ENCODE measurements around the gene PSMD14. TPM values are rescaled to one million over a fixed set of nuclear protein-coding genes. Genes with fewer than 3 reads are reported as not detected.

The PSMD14 gene
- polyA plus RNA-seq, 1 donor: 61.8 TPM

DNA sequence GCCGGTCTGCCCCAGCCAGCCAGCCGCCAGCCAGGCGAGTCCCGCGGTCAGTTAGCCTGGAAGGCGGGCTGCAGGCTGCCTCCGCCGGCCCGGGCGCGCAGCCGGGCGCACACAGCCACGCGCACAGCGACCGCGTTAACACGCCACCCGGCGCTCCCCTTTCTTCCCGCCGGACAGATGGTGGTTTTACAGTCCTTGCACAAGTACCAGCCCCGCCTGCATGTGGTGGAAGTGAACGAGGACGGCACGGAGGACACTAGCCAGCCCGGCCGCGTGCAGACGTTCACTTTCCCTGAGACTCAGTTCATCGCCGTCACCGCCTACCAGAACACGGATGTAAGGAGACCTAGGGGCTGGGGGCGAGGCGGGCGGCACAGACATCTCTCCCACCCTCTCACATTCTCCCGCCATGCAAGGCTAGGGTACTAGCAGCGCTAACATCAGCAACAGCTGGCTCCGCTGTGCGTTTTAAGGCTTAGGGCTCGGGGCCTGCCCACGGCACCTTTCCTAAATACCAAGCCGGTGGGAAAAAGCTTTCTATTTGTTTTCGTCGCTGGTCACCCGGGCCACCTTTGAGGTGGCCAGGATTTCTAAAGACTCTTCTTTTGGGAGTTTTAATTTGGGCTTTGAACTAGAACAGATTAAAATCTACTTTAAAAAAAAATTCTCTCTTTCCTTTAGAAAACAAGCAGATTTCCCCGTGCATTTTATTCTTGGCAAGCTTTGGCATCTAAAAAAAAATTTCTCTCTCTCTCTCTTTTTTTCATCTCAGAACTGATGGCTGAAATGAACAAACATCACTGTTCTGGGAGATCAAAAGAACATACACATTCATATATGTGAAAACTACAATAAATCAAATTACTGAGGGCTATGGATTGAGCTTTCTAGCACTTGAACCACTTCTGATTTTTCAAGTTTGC lies 110.8 kb downstream of the PSMD14 start:
- DNase-seq: no peak

DNA sequence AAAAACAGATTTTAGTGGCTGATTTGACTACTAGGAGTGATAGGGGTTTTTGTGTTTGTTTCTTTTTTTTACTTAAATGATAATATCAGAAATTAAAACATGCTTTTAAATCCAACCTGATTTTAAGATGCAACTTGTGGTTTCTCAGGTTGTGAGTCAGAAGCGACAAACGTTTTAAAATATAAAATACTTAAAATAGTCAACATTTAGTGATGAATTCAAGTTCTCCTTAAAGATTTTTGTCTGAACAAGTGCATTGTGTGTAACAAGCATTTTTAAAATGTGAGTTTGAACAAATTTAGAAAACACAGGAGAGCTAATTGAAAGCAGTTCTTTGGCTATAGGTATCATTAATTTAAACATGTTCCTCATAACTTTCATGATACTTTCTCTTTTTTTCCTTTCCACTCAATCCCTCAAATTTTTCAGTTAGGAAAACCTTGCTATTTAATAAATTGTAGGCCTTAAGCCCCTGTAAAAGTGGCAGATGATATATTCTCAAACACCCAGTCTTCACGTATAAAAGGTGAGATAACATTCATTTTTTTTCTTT lies 111.5 kb downstream of the PSMD14 start:
- DNase-seq: no peak

GRCh38 chr2:161420406-161421074 lies 112.3 kb downstream of the PSMD14 start:
- DNase-seq: no peak

GRCh38 chr2:161421686-161422085 lies 113.5 kb downstream of the PSMD14 start:
- DNase-seq: no peak

GRCh38 chr2:161422816-161423403 lies 114.7 kb downstream of the PSMD14 start:
- no peak for DNase-seq

DNA sequence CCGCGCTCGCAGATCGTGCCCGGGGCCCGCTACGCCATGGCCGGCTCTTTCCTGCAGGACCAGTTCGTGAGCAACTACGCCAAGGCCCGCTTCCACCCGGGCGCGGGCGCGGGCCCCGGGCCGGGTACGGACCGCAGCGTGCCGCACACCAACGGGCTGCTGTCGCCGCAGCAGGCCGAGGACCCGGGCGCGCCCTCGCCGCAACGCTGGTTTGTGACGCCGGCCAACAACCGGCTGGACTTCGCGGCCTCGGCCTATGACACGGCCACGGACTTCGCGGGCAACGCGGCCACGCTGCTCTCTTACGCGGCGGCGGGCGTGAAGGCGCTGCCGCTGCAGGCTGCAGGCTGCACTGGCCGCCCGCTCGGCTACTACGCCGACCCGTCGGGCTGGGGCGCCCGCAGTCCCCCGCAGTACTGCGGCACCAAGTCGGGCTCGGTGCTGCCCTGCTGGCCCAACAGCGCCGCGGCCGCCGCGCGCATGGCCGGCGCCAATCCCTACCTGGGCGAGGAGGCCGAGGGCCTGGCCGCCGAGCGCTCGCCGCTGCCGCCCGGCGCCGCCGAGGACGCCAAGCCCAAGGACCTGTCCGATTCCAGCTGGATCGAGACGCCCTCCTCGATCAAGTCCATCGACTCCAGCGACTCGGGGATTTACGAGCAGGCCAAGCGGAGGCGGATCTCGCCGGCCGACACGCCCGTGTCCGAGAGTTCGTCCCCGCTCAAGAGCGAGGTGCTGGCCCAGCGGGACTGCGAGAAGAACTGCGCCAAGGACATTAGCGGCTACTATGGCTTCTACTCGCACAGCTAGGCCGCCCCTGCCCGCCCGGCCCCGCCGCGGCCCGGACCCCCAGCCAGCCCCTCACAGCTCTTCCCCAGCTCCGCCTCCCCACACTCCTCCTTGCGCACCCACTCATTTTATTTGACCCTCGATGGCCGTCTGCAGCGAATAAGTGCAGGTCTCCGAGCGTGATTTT lies 115.5 kb downstream of the PSMD14 start:
- DNase-seq: no peak

DNA sequence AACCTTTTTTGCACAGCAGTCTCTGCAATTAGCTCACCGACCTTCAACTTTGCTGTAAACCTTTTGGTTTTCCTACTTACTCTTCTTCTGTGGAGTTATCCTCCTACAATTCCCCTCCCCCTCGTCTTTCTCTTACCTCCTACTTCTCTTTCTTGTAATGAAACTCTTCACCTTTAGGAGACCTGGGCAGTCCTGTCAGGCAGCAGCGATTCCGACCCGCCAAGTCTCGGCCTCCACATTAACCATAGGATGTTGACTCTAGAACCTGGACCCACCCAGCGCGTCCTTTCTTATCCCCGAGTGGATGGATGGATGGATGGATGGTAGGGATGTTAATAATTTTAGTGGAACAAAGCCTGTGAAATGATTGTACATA lies 116.2 kb downstream of the PSMD14 start:
- no peak for DNase-seq

DNA sequence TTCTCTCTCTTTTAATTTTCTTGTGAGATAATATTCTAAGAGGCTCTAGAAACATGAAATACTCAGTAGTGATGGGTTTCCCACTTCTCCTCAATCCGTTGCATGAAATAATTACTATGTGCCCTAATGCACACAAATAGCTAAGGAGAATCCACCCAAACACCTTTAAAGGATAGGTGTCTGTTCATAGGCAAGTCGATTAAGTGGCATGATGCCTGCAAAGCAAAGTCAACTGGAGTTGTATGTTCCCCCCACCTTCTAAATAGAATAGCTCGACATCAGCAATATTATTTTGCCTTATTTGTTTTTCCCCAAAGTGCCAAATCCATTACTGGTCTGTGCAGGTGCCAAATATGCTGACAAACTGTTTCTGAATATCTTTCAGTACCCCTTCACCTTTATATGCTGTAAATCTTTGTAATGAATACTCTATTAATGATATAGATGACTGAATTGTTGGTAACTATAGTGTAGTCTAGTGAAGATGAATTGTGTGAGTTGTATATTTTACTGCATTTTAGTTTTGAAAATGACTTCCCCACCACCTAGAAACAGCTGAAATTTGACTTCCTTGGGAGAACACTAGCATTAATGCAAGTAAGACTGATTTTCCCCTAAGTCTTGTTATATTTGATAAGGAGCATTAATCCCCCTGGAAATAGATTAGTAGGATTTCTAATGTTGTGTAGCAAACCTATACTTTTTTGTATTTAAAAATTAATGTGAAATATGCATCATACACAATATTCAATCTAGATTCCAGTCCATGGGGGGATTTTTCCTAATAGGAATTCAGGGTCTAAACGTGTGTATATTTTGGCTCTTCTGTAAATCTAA lies 116.9 kb downstream of the PSMD14 start:
- DNase-seq: no peak

- DNase-seq: no peak
Measured at GRCh38 chr2:161425728-161426454, 117.7 kb downstream of the PSMD14 start.

DNA sequence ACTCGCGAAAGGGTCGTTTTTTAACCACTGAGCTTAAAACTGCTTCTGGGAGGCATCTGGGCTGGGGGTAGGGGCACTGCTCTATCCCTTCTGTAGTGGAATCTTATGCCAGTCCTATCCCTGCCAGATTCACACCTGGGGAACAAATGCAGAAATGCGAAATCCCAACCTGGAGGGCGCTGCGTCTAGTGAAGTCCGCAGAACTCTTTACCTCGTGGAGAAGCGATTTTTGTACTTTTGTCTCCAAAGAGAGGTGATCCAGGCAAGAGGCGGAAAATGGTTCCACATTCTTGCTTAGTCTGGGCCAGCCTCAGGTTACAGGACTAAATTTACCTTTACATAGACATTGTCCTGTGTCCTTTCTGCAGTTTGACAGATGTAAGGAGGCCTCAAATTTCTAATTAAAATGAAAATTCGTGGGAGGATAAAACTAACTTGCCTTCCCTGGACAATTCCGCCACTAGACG lies 118.3 kb downstream of the PSMD14 start:
- DNase-seq: no peak

- DNase-seq: no peak
Measured at GRCh38 chr2:161426922-161427663, 118.9 kb downstream of the PSMD14 start.

DNA sequence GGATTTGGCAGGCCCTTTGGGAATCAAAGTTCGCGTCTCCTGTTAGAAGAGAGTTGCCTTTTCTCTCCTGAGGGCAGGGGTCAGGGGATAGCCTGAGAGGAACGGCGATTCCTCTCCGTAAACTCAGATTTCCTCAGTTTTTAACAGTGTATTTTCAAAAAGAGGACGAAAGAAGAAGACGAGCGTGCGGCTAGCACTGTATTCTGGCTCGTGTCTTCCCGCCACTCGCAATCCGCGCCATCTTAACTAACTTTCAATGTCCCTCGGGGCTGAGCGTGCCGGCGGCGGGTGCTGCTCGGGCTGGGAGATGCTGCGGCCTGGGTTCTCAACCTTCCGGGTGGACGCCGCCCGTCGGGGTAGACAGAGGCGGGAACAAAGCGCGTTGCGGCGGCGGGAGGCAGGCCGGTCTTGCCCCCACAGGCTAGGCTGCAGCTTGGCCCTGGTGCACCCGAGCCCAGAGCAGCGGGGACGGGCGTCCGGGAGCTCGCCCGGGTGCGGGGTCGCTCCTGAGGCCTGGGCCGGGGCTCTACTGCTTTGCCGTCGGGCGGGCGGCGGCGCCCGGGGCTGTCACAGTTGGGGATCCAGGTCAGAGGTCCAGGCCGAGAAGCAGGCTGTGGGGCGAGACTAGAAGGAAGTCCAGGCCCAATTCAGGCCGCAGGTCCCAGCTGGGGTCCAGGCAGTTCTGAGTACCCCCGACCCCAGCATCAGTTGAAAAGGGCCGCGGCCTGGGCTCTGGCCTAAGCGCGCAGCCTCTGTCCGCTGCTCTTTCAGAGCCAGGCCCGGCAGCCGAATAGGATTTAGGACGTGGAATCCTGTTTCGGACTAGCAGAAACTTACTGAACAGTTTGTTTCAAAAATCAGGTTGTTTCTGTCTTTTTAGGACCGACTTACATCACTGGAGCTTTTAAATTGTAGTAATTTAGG lies 119.7 kb downstream of the PSMD14 start:
- no peak for DNase-seq

GRCh38 chr2:161430386-161430785 lies 122.2 kb downstream of the PSMD14 start:
- DNase-seq: no peak

DNA sequence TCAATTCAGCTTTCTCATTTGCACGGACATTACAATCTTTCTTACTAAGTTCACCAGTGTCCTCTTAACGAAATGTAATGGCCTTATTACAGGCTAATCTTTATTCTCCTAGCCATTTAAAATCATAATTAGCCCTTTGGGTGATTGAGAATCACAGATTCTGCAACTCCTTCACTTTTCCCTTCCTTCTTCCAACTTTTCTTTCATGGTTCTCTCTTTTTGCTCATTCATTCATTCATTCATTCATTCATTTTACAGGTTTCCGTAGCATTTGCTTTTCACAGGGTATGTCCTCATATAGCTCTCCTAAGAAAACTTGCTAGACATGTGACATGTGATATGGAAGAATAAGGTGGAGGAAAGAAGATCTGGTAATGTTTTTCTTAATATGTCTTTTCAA lies 123.9 kb downstream of the PSMD14 start:
- DNase-seq: no peak

- no peak for DNase-seq
Measured at GRCh38 chr2:161434118-161434517, 125.9 kb downstream of the PSMD14 start.

- DNase-seq: no peak
Measured at GRCh38 chr2:161436411-161436810, 128.2 kb downstream of the PSMD14 start.

GRCh38 chr2:161438598-161438997 lies 130.4 kb downstream of the PSMD14 start:
- no peak for DNase-seq

DNA sequence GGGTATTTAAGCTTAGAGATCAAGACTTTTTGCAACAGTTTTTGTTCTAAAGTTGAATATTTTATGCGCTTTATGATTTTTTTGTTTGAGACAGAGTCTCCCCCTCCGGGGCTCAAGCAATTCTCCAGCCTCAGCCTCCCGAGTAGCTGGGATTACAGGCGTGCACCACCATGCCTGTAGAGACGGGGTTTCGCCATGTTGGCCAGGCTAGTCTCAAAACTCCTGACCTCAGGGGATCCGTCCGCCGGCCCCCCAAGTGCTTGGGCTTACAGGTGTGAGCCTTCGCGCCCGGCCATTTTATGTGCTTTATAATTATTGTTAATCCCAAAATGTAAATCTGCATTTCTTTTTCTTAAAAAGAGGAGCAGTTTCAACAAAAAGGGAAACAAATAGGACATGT lies 136.9 kb downstream of the PSMD14 start:
- DNase-seq: no peak
